Cardiac ventricle fibroblast (primary cell): ENCODE data around the gene GDPD5. TPM values are rescaled to one million over a fixed set of nuclear protein-coding genes. Genes with fewer than 3 reads are reported as not detected.

Experiments used
- total RNA-seq: library from RNA; depleted of rRNA; stranded (reverse); fragments of >200 nt; gene quantifications from 2 replicates; pipeline ENCODE4 v1.2.3, GENCODE V29; 2015

Gene GDPD5, protein sequence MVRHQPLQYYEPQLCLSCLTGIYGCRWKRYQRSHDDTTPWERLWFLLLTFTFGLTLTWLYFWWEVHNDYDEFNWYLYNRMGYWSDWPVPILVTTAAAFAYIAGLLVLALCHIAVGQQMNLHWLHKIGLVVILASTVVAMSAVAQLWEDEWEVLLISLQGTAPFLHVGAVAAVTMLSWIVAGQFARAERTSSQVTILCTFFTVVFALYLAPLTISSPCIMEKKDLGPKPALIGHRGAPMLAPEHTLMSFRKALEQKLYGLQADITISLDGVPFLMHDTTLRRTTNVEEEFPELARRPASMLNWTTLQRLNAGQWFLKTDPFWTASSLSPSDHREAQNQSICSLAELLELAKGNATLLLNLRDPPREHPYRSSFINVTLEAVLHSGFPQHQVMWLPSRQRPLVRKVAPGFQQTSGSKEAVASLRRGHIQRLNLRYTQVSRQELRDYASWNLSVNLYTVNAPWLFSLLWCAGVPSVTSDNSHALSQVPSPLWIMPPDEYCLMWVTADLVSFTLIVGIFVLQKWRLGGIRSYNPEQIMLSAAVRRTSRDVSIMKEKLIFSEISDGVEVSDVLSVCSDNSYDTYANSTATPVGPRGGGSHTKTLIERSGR
- total RNA-seq, result 3.7 and 5.6 TPM in 2 replicates

GRCh38 chr11:75525433-75526191 is at the start of gene GDPD5:
GDPD5 (minus strand) TSS chr11:75525941; CDS start chr11:75477735, 48,206 bp downstream.

GRCh38 chr11:75562048-75562835 is 36.5 kb upstream of the GDPD5 start, which contains the start of gene SERPINH1:
SERPINH1 (plus strand) TSS chr11:75562253; CDS start chr11:75566350, 4,097 bp downstream.

GRCh38 chr11:75432911-75433321 is 92.8 kb downstream of the GDPD5 start, which contains the start of gene KLHL35:
KLHL35 (minus strand) TSS chr11:75433203; CDS start chr11:75430629, 2,574 bp downstream.

DNA sequence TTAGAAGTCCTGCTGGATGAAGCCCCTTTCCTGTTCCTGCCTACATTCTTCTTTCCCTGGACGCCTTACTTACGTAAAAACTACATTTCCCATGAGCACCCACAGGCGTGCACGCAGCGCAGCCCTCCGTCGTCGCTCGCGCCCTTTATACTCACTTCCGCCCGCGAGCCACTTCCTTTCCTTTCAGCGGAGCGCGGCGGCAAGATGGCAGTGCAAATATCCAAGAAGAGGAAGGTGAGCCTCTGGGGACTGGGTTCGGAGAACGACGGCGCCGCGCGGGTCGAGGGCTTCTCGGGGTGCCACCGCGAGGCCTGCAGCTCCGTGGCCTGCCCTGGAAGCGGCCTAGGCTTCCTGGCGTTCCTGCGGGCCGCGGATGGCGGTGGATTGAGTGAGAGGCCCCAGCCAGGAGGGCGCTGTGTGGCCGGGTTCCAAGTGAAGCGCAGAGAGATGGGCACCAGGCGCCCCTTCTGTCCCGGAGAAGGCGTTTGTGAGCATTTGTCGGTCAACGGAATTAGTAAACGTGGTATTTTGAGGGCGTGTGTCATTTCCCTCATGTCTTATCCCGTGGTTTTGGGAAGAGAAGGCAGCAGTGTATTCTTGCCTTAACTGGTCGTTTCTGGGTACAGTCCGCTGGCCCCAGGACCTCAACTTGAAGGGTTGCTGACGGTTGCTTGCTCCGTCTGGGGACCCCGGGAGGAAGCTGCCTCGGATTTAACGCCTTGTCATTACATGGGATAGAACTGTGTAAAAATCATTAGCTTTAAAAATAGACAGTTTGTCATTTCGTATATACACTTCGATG is 126.2 kb downstream of the GDPD5 start, which contains the start of gene RPS3:
Gene RPS3, plus strand, starts transcription at position 175 of the 802 bp plus-strand sequence. Its CDS starts 30 bp downstream, at position 205.

Other genes with a start within 250 kb of the GDPD5 start
- gene ARRB1, start 174.3 kb downstream of the GDPD5 start, total RNA-seq, result 38.4 and 54.4 TPM in 2 replicates
- gene RPS3, start 126.4 kb downstream of the GDPD5 start, total RNA-seq, result 1,960 and 2,816 TPM in 2 replicates
- gene KLHL35, start 92.7 kb downstream of the GDPD5 start, total RNA-seq, result 4.5 and 8.3 TPM in 2 replicates
- 2,010 and 2,056 TPM in 2 replicates for gene SERPINH1, start 36.3 kb upstream of the GDPD5 start, total RNA-seq
- gene MAP6, start 143.1 kb upstream of the GDPD5 start, total RNA-seq, result 2.1 and 3.7 TPM in 2 replicates
- not detected in 2 replicates for gene MOGAT2, start 191.9 kb upstream of the GDPD5 start, total RNA-seq
- gene DGAT2, start 242.8 kb upstream of the GDPD5 start, total RNA-seq, result 9.0 and 13.2 TPM in 2 replicates